SK-N-SH treated with all-trans-retinoic acid at 6 μM for 48 hours (cell line): Measurements from ENCODE around the gene LAMP5.

ENCODE experiments used
- PATZ1 ChIP-seq: fragments of 250-450 bp; sonication (Bioruptor Pico); IDR thresholded peaks from 2 replicates; pipeline ENCODE4 v1.8.0; 2020; ENCODE audit warnings: mild to moderate bottlenecking, moderate library complexity, borderline replicate concordance
- POU6F1 ChIP-seq: fragments of 250-450 bp; sonication (Bioruptor Pico); IDR thresholded peaks from 2 replicates; pipeline ENCODE4 v1.8.0; 2021; ENCODE audit warnings: low read depth, mild to moderate bottlenecking, moderate library complexity, borderline replicate concordance
- PPARA ChIP-seq: fragments of 250-450 bp; sonication (Bioruptor Pico); IDR thresholded peaks from 2 replicates; pipeline ENCODE4 v1.5.0; 2020; ENCODE audit warnings: mild to moderate bottlenecking, borderline replicate concordance
- RARB ChIP-seq: fragments of 250-450 bp; sonication (Bioruptor Pico); IDR thresholded peaks from 2 replicates; pipeline ENCODE4 v1.8.0; 2021; ENCODE audit warnings: mild to moderate bottlenecking, moderate library complexity
- TCF4 ChIP-seq: fragments of 250-450 bp; sonication (Bioruptor Pico); IDR thresholded peaks from 2 replicates; pipeline ENCODE4 v1.8.0; 2021; ENCODE audit warnings: mild to moderate bottlenecking, moderate library complexity, borderline replicate concordance
- ZC3H10 ChIP-seq: fragments of 250-450 bp; sonication (Bioruptor Pico); IDR thresholded peaks from 2 replicates; pipeline ENCODE4 v1.5.1; 2021; ENCODE audit warnings: mild to moderate bottlenecking, moderate library complexity
- ZFP3 ChIP-seq: fragments of 250-450 bp; sonication (Bioruptor Pico); IDR thresholded peaks from 2 replicates; pipeline ENCODE4 v1.5.0; 2020; ENCODE audit warnings: mild to moderate bottlenecking, moderate library complexity
- ZFP30 ChIP-seq: fragments of 450-650 bp; formaldehyde crosslinking; IDR thresholded peaks from 2 replicates; pipeline ENCODE4 v1.5.0; 2022; ENCODE audit warnings: mild to moderate bottlenecking, moderate library complexity
- ZNF70 ChIP-seq: fragments of 450-650 bp; formaldehyde crosslinking; IDR thresholded peaks from 2 replicates; pipeline ENCODE4 v1.5.0; 2020; ENCODE audit warnings: mild to moderate bottlenecking, moderate library complexity
- ZNF8 ChIP-seq: fragments of 450-650 bp; formaldehyde crosslinking; IDR thresholded peaks from 2 replicates; pipeline ENCODE4 v1.5.0; 2020; ENCODE audit warnings: mild to moderate bottlenecking, moderate library complexity

- no peak for TF ChIP-seq ZNF8
- no peak for TF ChIP-seq PATZ1 (CRISPR knock-in tag)
- TF ChIP-seq PPARA (CRISPR knock-in tag): no peak
- no peak for TF ChIP-seq ZC3H10 (CRISPR knock-in tag)
- no peak for TF ChIP-seq RARB (CRISPR knock-in tag)
- no peak for TF ChIP-seq TCF4 (CRISPR knock-in tag)
- no peak for TF ChIP-seq ZNF70 (CRISPR knock-in tag)
- TF ChIP-seq ZFP3 (CRISPR knock-in tag): no peak
- no peak for TF ChIP-seq POU6F1 (CRISPR knock-in tag)
- no peak for TF ChIP-seq ZFP30 (CRISPR knock-in tag)
Measured at GRCh38 chr20:9573335-9574151, 59.2 kb downstream of the LAMP5 start.
